Measurements from ENCODE around the gene MRPL53.

The MRPL53 gene

DNA sequence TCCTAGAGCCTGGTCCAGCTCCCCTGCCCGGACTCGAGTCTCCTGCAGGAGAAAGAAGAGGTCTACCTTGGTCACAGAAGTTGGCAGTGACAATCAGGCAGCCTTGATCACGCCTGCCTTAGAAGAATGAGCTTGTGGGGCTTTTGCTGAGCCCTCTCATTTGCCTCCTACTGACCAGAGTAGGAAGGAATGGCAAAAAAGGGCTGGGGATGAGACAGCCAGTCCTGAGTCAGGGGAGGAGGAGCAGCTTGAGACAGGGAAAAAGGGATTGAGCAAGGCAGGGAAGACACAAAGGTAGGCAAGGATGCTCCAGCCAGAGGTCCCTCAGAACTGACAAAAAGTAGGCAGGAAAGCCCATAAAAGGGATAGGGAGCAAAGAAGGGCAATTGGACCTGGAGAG is 44.9 kb downstream of the MRPL53 start:
- no peaks in the 10 kb centered on the region for H3K9me3 ChIP-seq (ENCODE audit: control insufficient read depth, insufficient read depth, low read depth, low read length)
- TF ChIP-seq ZXDB (tag by site-specific recombination; IDR thresholded peaks at IDR 0.05) (no peak), TSHZ1 (tag by site-specific recombination; IDR thresholded peaks at IDR 0.05; ENCODE audit: borderline replicate concordance) (no peak), ZSCAN5A (tag by site-specific recombination; IDR thresholded peaks at IDR 0.05) (no peak), ZFP3 (tag by site-specific recombination; IDR thresholded peaks at IDR 0.05; ENCODE audit: low read depth) (no peak), ZBTB48 (tag by site-specific recombination; IDR thresholded peaks at IDR 0.05) (no peak), ZSCAN16 (tag by site-specific recombination; IDR thresholded peaks at IDR 0.05) (no peak), ZSCAN23 (tag by site-specific recombination; IDR thresholded peaks at IDR 0.05) (no peak), ZNF394 (tag by site-specific recombination; IDR thresholded peaks at IDR 0.05; ENCODE audit: borderline replicate concordance) (no peak), SCRT1 (tag by site-specific recombination; IDR thresholded peaks at IDR 0.05; ENCODE audit: borderline replicate concordance) (no peak), ZNF560 (tag by site-specific recombination; IDR thresholded peaks at IDR 0.05; ENCODE audit: borderline replicate concordance) (no peak), GFI1B (tag by site-specific recombination; IDR thresholded peaks at IDR 0.05) (no peak), ZNF202 (tag by site-specific recombination; IDR thresholded peaks at IDR 0.05; ENCODE audit: borderline replicate concordance) (no peak), ZNF148 (tag by site-specific recombination; IDR thresholded peaks at IDR 0.05; ENCODE audit: borderline replicate concordance) (no peak), EGR2 (tag by site-specific recombination; IDR thresholded peaks at IDR 0.05; ENCODE audit: low read depth) (no peak)
- TF ChIP-seq, protein P1, sequence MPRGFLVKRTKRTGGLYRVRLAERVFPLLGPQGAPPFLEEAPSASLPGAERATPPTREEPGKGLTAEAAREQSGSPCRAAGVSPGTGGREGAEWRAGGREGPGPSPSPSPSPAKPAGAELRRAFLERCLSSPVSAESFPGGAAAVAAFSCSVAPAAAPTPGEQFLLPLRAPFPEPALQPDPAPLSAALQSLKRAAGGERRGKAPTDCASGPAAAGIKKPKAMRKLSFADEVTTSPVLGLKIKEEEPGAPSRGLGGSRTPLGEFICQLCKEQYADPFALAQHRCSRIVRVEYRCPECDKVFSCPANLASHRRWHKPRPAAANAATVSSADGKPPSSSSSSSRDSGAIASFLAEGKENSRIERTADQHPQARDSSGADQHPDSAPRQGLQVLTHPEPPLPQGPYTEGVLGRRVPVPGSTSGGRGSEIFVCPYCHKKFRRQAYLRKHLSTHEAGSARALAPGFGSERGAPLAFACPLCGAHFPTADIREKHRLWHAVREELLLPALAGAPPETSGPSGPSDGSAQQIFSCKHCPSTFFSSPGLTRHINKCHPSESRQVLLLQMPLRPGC (tag by site-specific recombination; IDR thresholded peaks at IDR 0.05): no peak
- TF ChIP-seq, protein P2, sequence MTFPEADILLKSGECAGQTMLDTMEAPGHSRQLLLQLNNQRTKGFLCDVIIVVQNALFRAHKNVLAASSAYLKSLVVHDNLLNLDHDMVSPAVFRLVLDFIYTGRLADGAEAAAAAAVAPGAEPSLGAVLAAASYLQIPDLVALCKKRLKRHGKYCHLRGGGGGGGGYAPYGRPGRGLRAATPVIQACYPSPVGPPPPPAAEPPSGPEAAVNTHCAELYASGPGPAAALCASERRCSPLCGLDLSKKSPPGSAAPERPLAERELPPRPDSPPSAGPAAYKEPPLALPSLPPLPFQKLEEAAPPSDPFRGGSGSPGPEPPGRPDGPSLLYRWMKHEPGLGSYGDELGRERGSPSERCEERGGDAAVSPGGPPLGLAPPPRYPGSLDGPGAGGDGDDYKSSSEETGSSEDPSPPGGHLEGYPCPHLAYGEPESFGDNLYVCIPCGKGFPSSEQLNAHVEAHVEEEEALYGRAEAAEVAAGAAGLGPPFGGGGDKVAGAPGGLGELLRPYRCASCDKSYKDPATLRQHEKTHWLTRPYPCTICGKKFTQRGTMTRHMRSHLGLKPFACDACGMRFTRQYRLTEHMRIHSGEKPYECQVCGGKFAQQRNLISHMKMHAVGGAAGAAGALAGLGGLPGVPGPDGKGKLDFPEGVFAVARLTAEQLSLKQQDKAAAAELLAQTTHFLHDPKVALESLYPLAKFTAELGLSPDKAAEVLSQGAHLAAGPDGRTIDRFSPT (tag by site-specific recombination; IDR thresholded peaks at IDR 0.05): no peak
- no peak overlapping the region for H3K27ac ChIP-seq (ENCODE audit: extremely low read depth, low read depth, low read length)
- ChIA-PET POLR2A (interaction anchor here (1.1 to 1.4 kb wide), 4 partner anchors 15 to 36 kb away, joined by 3 to 4 read pairs (median 4); partner anchors contain the start of gene WBP1), CTCF (interaction anchor here (0.7 kb wide), 1 partner anchor 37 kb away, joined by 3 read pairs; no protein-coding TSS in a partner anchor)
- H3K4me1 ChIP-seq (ENCODE audit: control insufficient read depth, insufficient read depth, low read length): no peaks in the 10 kb centered on the region
- H3K4me3 ChIP-seq (ENCODE audit: low read depth, low read length): no peak overlapping the region
- H3K36me3 ChIP-seq (ENCODE audit: control insufficient read depth in 2 of 2, insufficient read depth in 1 of 2, low read length in 2 of 2): peaks cover 19 to 89% of the 10 kb centered on the region in 2 experiments; a peak in 2 of 3 replicates

Data from HEK293 (cell line).